ENCODE data around the gene NPFF. TPM values are rescaled to one million over a fixed set of nuclear protein-coding genes. Genes with fewer than 3 reads are reported as not detected.
A peak's percentile ranks its signal among the peaks of the same experiment; 100 is the strongest.
"Not testable (repeated sequence)": the region's sequence is repeated elsewhere in the genome, so short reads cannot be mapped to it uniquely, and the experiment has no call there.

Gene NPFF, protein sequence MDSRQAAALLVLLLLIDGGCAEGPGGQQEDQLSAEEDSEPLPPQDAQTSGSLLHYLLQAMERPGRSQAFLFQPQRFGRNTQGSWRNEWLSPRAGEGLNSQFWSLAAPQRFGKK
- total RNA-seq = not detected
- long read RNA-seq = 0 reads

DNA sequence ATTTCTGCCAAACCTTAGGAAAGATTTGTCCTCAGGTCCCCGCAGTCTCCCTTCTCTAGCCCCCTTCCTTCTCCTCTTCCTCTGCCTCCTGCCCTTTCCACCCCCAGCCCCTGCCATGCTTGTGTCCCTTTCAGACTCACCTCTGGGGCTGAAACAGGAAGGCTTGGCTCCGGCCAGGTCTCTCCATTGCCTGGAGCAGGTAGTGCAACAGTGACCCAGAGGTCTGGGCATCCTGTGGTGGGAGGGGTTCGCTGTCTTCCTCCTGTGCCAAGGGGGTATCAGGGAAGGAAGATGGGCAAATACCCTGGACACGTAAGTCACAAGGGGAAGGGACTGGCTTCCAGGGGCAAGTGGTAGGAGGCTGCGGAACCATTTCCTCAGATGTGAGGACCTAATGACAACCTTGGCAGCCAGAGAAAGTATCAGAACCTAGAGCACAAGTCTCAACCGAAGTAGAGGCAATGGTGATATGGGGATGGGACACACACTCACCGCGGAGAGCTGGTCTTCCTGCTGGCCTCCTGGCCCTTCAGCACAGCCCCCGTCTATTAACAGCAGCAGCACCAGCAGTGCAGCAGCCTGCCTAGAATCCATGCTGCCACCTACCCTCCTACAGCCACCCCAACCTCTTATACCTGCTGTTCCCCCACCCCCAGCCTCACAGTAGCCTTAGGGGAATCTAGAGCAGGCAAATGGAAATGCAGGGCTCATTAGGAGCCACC is at the start of gene NPFF:
Gene NPFF, minus strand, starts transcription at position 604 of the 722 bp plus-strand sequence. Its CDS starts 10 bp downstream, at position 594.
- no peak for DNase-seq
- intact Hi-C loops (cut with DNase I) = loop anchor here (5.0 to 10.0 kb wide), 2 partner anchors 155 to 182 kb away; partner anchors contain the start of gene AAAS (in 1 of the 2)
- ATAC-seq = no peak

DNA sequence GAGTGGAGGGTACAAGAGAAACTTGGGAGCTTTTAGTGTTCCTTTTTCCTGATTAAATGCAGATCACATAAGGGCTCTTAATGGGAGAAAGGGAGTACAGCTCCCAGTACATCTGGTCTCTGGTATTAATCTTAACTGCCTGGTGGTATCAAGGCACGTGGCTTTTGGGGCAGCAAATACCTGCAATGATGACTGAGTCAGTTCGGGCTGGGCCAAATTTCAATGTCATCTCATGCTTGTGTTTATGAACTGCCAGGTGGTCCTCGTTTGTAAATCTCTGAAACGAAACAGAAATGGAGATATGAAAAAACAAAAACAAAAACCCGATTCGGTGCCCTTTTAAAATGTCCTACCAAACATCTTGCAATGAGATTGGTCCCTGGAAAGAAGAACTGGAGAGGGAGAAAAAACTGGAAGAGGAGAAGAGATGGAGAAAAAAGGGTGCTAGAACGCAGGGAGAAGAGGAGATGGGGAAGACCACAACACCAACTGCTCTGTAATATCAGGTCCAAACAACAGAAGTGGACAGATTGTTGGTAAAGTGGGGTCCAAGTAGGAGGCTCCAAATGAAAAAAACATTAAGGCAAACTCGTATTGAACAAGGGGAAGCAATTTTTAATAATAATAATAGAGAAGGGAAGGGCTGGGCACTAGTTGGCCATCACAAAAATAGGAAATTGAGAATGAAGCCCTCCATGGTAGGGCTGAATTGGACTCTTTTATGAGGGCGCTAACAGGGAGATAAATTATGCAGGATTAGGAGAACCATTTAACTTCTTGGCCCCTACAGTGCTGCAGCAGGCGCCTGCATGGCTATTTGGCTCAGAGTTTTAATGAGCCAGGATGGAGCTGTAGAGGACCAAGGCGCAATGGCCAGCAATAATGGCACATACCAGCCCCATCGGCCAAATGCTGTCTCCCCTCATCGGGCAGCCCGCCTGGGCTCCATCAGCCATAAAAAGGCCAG is 45.4 kb upstream of the NPFF start:
- no peak for DNase-seq
- intact Hi-C loops (cut with DNase I) = no loop called here
- ATAC-seq = no peak

DNA sequence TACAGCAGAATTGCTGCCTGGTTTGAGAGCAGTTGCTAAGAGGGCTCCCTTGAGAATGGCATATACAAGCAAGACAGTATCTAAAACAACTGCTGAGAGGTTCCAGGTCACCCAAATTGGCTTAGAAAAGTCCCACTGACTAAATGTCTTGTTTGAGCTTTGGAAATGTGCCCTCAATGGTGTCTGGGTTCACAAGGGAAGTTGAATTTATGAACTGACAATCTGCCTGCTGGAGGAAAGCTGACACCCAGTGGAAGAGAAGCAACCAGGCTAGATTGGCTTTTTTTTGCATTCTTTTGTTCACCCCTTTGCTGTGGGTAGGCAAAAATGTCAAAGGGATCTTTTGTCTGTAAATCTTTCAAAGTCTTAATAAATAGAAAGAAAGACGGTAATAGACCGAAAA is 44.6 kb upstream of the NPFF start:
- ATAC-seq = no peak
- intact Hi-C loops (cut with DNase I) = no loop called here

DNA sequence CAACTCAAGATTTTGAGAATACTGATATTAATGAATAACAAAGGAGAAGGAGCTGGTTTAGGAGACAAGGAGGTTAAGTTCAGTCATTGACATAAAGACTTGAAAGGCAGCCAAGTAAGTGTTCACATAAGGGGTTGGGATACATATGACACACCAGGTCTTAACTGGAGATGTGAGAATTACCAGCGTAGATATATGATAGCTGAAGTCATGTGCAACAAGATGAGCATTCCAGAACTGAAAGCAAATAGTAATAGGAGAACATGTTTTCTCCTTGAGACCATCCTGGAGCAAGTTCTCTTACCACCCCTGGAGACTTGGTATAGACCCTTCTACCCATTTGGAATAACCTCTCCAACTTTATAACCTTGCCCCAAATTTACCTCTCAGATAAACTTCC is 43.3 kb upstream of the NPFF start:
- intact Hi-C loops (cut with DNase I) = no loop called here
- ATAC-seq = no peak

More for the DNA sequence above, 44.6 kb upstream of the NPFF start:
- no peak for DNase-seq

DNA sequence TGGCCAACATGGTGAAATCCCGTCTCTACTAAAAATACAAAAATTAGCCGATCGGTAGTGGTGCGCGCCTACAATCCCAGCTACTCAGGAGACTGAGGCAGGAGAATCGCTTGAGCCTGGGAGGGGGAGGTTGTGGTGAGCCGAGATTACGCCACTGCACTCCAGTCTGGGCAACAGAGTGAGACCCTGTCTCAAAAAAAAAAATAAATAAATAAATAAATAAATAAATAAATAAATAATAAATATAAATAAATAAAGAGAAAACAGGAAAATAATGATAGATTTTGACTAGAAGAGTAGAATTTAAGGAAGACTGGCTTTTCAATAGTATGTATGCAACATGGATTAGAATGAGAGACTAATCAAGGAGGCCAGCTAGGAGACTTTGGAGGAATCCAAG is 42.8 kb upstream of the NPFF start:
- intact Hi-C loops (cut with DNase I); DNase-seq; ATAC-seq: not testable (repeated sequence)

More for the DNA sequence above, 43.3 kb upstream of the NPFF start:
- no peak for DNase-seq

DNA sequence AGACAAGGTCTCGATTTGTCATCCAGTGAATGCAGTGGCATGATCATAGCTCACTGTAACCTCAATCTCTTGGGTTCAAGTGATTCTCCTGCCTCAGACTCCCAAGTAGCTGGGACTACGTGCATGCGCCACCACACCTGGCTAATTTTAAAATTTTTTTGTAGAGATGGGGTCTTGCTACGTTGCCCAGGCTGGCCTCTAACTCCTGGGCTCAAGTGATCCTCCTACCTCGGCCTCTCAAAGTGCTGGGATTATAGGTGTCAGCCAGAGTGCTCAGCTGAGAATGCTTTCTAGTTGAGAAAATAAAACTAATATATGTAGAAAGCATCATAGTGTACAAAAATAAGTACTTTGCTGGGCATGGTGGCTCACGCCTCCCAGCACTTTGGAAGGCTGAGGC is 41.1 kb upstream of the NPFF start:
- intact Hi-C loops (cut with DNase I) = loop anchor here in 1 of 2 donors (10.0 kb wide), 1 partner anchor 126 kb away; the partner anchor contains the start of gene ATP5MC2
- DNase-seq, ATAC-seq: not testable (repeated sequence)

DNA sequence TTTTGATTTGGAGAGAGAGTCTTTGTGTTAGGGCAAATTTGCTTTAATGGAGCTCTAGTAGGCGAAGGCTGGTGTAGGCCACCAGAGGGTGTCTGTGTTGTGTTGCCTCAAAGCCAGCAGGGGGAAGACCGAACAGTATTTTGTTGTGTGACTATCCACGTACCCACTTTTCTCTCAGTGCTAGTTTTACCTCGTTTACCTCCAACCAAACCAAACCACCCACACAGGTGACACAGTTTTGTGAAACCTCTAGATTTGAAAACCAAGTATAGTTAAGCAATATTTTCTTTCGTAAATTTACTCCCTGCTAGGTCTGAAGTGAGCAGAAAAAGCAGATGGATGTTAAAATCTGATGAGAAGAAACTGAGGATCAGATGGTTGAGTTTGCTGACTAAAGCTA is 36.3 kb upstream of the NPFF start:
- peak; percentile 93 to 96 for ATAC-seq
- peak; percentile 61 for DNase-seq
- intact Hi-C loops (cut with DNase I) = loop anchor here (5.0 to 10.0 kb wide), 3 partner anchors 84 to 204 kb away; partner anchors contain the start of genes ATF7 (in 1 of the 2) and ATP5MC2 (in 1 of the 2)

DNA sequence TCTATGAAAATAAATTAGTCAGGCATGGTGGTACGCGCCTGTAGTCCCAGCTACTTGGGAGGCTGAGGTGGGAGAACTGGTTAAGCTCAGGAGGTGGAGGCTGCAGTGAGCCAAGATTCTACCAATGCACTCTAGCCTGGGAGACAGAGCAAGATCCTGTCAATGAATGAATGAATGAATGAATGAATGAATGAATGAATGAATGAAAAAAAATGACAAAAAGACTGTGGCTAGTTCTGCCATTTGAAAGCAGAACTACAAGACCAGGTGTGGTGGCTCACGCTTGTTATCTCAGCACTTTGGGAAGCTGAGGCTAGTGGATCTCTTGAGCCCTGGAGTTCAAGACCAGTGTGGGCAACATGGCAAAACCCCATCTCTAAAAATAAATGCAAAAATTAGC is 32.2 kb upstream of the NPFF start:
- intact Hi-C loops (cut with DNase I) = no loop called here
- no peak for DNase-seq
- no peak for ATAC-seq

DNA sequence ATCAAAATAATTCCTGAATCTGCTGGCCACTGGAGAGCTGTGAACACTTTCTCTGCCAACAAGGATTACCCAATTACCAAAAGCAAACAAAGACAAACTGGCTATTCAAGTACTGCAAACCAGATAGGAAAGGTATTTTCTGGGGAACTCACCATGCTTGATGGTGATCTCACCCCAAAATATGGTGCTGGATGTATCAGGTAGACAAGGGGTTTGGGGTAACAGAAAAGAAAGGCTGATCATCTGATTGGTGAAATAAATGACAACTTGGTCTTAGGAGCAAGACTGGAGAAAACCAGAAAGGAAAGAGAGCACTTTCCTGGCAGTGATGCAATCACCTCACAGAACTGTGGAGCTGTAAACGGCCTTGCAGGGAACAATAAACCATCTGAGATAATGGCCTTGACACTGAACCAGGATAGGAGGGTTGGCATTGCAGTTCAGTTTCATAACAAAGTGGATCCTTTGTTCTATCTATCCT is 31.0 kb upstream of the NPFF start:
- peak; percentile 44 to 67 for ATAC-seq
- intact Hi-C loops (cut with DNase I) = no loop called here
- DNase-seq = no peak

DNA sequence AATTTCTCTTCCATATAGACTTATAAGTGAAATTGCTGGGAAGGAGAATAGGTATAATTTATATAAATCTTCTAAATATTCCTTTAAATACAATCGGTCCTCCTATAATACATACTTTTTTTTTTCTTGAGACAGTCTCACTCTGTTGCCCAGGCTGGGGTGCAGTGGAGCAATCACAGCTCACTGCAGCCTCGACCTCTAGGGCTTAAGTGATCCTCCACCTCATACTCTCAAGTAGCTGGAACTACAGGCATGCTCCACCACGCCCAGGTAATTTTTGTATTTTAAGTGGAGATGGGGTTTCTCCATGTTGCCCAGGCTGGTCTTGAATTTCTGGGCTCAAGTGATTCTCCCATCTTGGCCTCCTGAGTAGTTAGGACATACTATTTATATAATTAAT is 29.7 kb upstream of the NPFF start:
- intact Hi-C loops (cut with DNase I) = no loop called here
- ATAC-seq (no peak), DNase-seq (no peak)

DNA sequence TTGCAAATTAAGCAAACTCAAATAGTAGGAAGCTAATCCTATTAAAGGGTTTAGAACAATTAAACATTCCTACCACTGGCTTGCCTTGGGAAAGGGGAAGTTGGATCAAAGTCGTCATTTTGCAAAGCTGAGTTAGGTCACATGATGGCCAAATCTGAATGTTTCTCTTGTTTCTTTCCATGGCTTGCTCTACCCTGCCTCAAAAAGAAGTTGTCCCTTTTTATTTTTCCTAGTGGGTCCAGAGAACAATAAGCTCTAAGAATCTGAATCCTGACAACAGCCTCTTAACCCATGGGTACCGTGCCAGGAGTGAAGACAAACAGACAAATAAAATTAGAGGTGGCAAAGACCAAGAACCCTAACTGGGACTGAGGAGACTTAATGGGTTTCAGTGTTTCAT is 26.2 kb upstream of the NPFF start:
- intact Hi-C loops (cut with DNase I) = no loop called here
- no peak for DNase-seq
- no peak for ATAC-seq

DNA sequence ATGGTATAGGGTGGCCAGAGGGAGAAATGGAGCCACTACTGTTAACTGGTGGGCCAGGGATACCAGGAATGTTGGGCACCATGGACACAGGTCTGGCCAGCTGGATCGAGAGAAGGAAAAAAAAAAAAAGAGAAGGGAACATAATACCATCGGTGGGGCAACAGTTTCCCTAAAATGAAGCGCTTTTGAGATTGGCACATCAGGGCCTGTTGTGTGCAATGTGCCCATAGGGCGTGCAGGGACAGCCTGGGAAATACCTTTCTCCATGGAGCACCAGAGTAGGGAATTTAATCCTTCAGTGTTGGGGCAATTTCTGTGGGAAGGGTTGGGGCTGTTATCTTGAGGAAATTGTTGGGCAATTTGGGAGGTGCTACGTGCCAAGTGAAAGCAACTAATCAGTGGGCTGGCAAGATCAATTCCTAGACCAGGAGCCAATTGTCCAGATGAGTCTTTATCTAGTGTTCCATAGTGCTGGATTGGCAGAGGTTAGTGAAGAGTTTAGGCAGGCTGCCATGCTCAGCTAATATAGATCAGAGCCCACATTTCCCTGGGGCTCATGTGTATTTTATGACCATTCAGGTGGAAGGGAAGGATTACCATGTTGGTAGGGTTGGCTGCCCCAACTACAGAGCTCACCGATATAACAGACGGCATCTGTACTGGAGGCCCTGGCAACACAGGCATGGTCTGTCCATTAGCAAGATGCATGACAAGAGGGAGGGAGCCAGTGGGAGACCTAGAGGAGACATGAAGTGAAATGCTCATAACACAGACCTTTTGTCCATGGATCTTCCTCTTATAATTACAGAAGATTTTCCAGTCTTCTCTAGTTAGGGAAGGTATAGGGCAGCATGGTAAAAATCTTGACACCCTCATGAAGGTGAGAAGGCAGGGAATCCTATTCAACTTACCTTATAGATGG is 25.5 kb upstream of the NPFF start:
- intact Hi-C loops (cut with DNase I) = no loop called here
- ATAC-seq (peak in 1 of 2 donors; percentile 66), DNase-seq (no peak)

DNA sequence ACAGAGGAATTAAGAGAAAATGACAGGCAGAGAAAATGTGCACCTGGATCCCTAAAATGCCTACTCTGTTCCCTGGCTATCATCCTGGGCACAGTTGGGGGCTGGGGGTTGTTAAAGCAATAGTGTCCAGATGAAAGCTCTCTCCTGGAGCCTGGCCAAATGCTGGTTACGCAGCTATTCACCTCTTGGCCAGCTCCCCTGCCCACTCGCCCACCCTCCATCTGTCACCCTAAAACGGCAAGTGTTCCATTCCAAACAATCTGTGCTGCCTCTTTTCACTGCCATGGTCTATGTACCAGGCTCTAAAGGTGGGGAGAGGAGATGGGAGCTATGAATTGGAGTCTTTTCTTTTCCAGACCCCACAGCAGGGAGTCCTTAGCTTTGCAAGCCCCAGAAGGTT is 24.7 kb upstream of the NPFF start:
- intact Hi-C loops (cut with DNase I) = no loop called here
- no peak for ATAC-seq
- no peak for DNase-seq

DNA sequence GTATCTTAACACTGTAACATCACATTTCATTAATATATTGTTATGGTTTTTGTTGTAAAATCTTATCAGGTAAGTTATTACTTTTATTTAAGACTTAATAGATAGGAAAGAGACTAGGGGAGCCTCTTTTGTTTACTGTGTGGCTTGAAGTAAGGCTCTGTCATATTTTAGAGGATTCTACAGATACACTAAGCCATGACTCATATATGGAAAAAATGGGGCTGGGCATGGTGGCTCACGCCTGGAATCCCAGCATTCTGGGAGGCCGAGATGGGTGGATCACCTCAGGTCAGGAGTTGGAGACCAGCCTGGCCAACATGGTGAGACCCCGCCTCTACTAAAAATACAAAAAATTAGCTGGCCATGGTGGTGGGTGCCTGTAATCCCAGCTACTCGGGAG is 23.6 kb upstream of the NPFF start:
- intact Hi-C loops (cut with DNase I) = no loop called here
- DNase-seq = no peak
- ATAC-seq = no peak

DNA sequence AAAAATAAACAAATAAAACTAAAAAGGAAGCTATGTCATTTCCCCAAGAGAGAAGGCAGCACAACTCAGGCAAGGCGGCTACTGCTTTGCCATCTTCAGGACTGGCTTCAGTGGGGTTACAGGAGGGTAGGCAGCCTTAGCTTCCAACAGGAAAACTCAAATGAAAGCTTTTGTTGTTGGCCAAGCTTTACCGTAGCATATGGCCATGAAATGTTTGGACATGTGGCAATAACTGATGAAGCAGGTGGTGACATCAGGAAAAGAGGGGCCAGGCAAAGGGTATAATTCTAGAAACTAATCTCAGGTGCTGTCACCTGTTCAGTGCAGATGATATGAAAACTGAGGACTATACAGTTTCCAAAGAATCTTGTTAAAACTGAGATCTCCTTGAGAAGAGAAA is 22.8 kb upstream of the NPFF start:
- ATAC-seq (no peak), DNase-seq (no peak)
- intact Hi-C loops (cut with DNase I) = no loop called here

DNA sequence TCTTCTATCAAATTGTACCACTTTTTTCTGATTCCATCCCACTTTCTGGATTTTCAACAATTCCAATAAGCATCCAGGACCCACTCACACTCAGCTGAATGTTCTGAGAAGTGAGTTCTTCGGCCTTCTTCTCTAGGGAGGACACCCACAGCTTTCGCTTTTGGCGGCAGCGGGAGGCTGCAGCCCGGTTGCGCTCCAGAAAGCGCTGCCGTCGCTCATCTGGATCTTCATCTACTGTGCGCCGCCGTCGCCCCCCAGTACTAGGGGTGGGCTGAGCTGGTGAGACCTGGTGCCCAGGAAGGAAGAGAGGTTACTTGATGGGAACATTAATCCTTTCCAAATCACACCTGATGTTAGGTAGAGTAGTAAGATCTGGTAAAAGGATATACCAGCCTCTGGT is 17.2 kb upstream of the NPFF start:
- DNase-seq (no peak), ATAC-seq (no peak)
- intact Hi-C loops (cut with DNase I) = no loop called here

DNA sequence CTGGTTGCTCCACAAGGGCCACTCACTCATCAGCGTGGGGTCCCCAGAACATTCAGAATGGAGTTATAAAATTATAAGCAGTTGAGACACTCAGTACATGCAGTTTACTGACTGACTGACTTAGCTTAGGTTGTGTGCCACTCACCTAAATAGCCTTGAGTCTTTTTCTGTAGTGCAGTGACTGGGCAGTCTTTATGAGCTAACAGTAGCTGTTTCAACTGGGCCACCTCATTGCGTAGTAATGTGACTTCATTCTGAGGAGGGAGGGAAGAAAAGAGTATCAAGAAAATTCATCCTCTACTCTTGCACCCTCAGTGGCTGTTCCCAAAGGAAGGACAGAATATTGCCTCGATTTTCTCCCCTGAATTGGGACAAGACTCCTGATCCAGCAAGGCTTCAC is 15.8 kb upstream of the NPFF start:
- intact Hi-C loops (cut with DNase I) = no loop called here
- no peak for DNase-seq
- no peak for ATAC-seq

DNA sequence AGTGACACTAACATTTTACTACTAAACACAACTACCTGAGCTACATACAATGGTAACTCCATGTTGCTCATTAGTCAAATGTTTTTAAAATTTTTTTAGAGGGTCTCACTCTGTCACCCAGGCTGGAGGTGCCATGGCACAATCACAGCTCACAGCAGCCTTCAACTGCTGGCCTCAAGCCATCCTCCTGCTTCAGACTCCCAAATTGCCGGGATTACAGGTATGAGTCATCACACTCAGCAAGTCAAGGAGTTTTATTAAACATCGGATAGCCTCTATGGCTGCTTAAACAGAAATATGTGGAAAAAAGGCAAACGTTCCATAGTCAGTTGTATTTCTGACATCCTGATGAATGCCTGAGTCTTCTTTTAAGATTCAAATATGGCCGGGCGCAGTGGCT is 11.1 kb upstream of the NPFF start:
- DNase-seq = no peak
- intact Hi-C loops (cut with DNase I) = no loop called here
- no peak for ATAC-seq
